ENCODE measurements around the gene MYCBP2. TPM values are rescaled to one million over a fixed set of nuclear protein-coding genes. Genes with fewer than 3 reads are reported as not detected.

Gene MYCBP2
- polyA plus RNA-seq, 1 of the 3 experiments (the other 2 are of a cell fraction), result 18.5 TPM

DNA sequence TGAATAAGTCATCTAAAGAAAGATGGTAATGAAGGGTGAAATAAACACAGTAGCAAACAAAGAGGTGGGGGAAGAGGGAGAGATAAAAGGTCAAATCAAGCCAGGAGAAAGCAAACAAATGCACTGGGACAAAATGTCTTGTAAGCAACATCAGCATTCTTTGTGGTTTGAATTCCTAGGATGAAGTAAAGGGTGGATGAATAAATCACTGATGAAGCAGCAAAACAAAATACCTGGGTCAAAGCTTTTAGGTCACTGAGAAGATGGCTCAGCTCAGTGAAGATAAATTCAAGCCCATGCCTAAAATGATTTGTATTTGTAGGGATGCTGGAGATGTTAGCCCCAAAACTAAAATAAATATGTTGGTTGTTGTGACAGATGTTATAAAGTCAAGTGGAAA is 213.4 kb downstream of the MYCBP2 start (continued):
- TF ChIP-seq PBX3 (IDR thresholded peaks at IDR 0.05), result no peak
- TF ChIP-seq YY1 (IDR thresholded peaks at IDR 0.05; ENCODE audit: low read depth), result no peak
- TF ChIP-seq RCOR1 (IDR thresholded peaks at IDR 0.05; ENCODE audit: low read length), result no peak

DNA sequence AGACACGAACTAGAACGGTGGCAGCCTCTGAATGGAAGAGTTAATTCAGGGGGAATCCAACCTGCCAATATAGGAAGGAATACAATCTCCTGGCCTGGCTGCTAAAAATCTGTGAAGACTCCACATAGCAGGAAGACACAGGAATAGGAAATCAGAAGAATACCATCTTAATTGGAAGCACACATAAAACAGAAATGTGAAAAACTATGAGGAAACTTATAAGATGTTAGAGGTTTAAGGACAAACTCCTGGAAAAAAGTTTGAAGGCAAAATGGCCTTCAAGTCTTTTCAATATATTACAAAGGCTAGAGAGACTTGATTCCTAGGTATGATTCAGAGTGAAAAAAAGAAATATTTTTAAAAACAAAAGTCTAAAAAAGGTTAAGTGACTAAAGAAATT is 221.8 kb downstream of the MYCBP2 start:
- no peaks in the 10 kb centered on the region for H3K79me2 ChIP-seq (ENCODE audit: insufficient read depth)
- H3K4me2 ChIP-seq, result no peak overlapping the region
- no peak overlapping the region for H2AFZ ChIP-seq (ENCODE audit: low read depth)
- H3F3A ChIP-seq (replicated peaks; ENCODE audit: insufficient read depth), result no peaks in the 10 kb centered on the region
- DNase-seq, result no peak
- no peaks in the 10 kb centered on the region for H3K9me2 ChIP-seq
- H3K36me3 ChIP-seq (replicated peaks in 1 of 2; ENCODE audit: control insufficient read depth in 1 of 2, insufficient read depth in 2 of 2, low read length in 1 of 2), result peaks cover 6 to 24% of the 10 kb centered on the region in 2 experiments
- TF ChIP-seq FOXM1 (IDR thresholded peaks at IDR 0.05; ENCODE audit: low read depth), result no peak
- POLR2A ChIA-PET, result interaction anchor here (0.5 kb wide), 1 partner anchor 1845 kb away, joined by 4 read pairs; no protein-coding TSS in a partner anchor
- H3K27me3 ChIP-seq (ENCODE audit: insufficient read depth), result no peaks in the 10 kb centered on the region
- no peaks in the 10 kb centered on the region for H4K20me1 ChIP-seq (ENCODE audit: insufficient read depth)
- CTCF ChIA-PET, result no interaction called here
- H3K4me1 ChIP-seq (ENCODE audit: control insufficient read depth in 1 of 2, insufficient read depth in 2 of 2, low read depth in 1 of 2, low read length in 1 of 2), result peaks cover 0 to 5% of the 10 kb centered on the region in 2 experiments; a peak in 2 of 4 replicates
- no peaks in the 10 kb centered on the region for H3K9me3 ChIP-seq
- no peak overlapping the region for H3K9ac ChIP-seq
- H3K27ac ChIP-seq (ENCODE audit: low read depth in 2 of 2, low read length in 1 of 2), result no peak overlapping the region
- 96% methylated on average over 2 of the region's 2 CpGs for WGBS (ENCODE audit: low lambda C conversion rate)
- H3K4me3 ChIP-seq (ENCODE audit: low read depth in 2 of 2, low read length in 1 of 2), result no peak overlapping the region

- Histone ChIP-seq H3K9ac (no peak overlapping the region), H3K9me3 (no peaks in the 10 kb centered on the region), H3K27me3 (ENCODE audit: insufficient read depth) (no peaks in the 10 kb centered on the region), H2AFZ (ENCODE audit: low read depth) (no peak overlapping the region), H3F3A (replicated peaks; ENCODE audit: insufficient read depth) (no peaks in the 10 kb centered on the region), H3K27ac (ENCODE audit: low read depth in 2 of 2, low read length in 1 of 2) (no peak overlapping the region; a peak in 1 of 4 replicates), H4K20me1 (ENCODE audit: insufficient read depth) (no peaks in the 10 kb centered on the region), H3K79me2 (ENCODE audit: insufficient read depth) (no peaks in the 10 kb centered on the region), H3K9me2 (no peaks in the 10 kb centered on the region), H3K4me1 (ENCODE audit: control insufficient read depth in 1 of 2, insufficient read depth in 2 of 2, low read depth in 1 of 2, low read length in 1 of 2) (peaks cover 0 to 5% of the 10 kb centered on the region in 2 experiments; a peak in 2 of 4 replicates), H3K4me2 (no peak overlapping the region), H3K36me3 (replicated peaks in 1 of 2; ENCODE audit: control insufficient read depth in 1 of 2, insufficient read depth in 2 of 2, low read length in 1 of 2) (peaks cover 33 to 42% of the 10 kb centered on the region in 2 experiments), H3K4me3 (ENCODE audit: low read depth in 2 of 2, low read length in 1 of 2) (no peak overlapping the region)
- DNase-seq, result no peak
- CTCF ChIA-PET, result interaction anchor here (2.7 kb wide), 1 partner anchor 12 kb away, joined by 7 read pairs; no protein-coding TSS in a partner anchor
- TF ChIP-seq, protein P1, sequence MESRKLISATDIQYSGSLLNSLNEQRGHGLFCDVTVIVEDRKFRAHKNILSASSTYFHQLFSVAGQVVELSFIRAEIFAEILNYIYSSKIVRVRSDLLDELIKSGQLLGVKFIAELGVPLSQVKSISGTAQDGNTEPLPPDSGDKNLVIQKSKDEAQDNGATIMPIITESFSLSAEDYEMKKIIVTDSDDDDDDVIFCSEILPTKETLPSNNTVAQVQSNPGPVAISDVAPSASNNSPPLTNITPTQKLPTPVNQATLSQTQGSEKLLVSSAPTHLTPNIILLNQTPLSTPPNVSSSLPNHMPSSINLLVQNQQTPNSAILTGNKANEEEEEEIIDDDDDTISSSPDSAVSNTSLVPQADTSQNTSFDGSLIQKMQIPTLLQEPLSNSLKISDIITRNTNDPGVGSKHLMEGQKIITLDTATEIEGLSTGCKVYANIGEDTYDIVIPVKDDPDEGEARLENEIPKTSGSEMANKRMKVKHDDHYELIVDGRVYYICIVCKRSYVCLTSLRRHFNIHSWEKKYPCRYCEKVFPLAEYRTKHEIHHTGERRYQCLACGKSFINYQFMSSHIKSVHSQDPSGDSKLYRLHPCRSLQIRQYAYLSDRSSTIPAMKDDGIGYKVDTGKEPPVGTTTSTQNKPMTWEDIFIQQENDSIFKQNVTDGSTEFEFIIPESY (IDR thresholded peaks at IDR 0.05; ENCODE audit: borderline replicate concordance, low read depth), result no peak
- TF ChIP-seq POLR2AphosphoS5 (IDR thresholded peaks at IDR 0.05; ENCODE audit: low read depth, low read length), result no peak
- no peak for TF ChIP-seq SMC3 (IDR thresholded peaks at IDR 0.05; ENCODE audit: low read depth, low read length)
- TF ChIP-seq RAD21 (IDR thresholded peaks at IDR 0.05; ENCODE audit: low read length), result no peak
- no peak for TF ChIP-seq RCOR1 (IDR thresholded peaks at IDR 0.05; ENCODE audit: low read length)
- no peak for TF ChIP-seq REST (IDR thresholded peaks at IDR 0.05; ENCODE audit: low read depth, low read length)
- TF ChIP-seq RFX5 (IDR thresholded peaks at IDR 0.05; ENCODE audit: low read length), result no peak
- no peak for TF ChIP-seq GATA2 (CRISPR knock-in tag; IDR thresholded peaks at IDR 0.05)
- no peak for TF ChIP-seq TEAD4 (IDR thresholded peaks at IDR 0.05; ENCODE audit: borderline replicate concordance, insufficient read depth)
- no peak for TF ChIP-seq GABPA (IDR thresholded peaks at IDR 0.05; ENCODE audit: low read depth)
- POLR2A ChIA-PET, result no interaction called here
- 71% methylated on average over 3 of the region's 3 CpGs for WGBS (ENCODE audit: low lambda C conversion rate)
Observed at GRCh38 chr13:77099415-77099814, 227.5 kb downstream of the MYCBP2 start.
